Measurements from ENCODE around the gene CA11.
"Not testable (repeated sequence)": the region's sequence is repeated elsewhere in the genome, so short reads cannot be mapped to it uniquely, and the experiment has no call there.

Gene CA11

GRCh38 chr19:48639483-48640375 is 6.3 kb downstream of the CA11 start:
- DNase-seq: no peak

- DNase-seq: no peak
Measured at GRCh38 chr19:48638831-48639381, 7.1 kb downstream of the CA11 start.

DNA sequence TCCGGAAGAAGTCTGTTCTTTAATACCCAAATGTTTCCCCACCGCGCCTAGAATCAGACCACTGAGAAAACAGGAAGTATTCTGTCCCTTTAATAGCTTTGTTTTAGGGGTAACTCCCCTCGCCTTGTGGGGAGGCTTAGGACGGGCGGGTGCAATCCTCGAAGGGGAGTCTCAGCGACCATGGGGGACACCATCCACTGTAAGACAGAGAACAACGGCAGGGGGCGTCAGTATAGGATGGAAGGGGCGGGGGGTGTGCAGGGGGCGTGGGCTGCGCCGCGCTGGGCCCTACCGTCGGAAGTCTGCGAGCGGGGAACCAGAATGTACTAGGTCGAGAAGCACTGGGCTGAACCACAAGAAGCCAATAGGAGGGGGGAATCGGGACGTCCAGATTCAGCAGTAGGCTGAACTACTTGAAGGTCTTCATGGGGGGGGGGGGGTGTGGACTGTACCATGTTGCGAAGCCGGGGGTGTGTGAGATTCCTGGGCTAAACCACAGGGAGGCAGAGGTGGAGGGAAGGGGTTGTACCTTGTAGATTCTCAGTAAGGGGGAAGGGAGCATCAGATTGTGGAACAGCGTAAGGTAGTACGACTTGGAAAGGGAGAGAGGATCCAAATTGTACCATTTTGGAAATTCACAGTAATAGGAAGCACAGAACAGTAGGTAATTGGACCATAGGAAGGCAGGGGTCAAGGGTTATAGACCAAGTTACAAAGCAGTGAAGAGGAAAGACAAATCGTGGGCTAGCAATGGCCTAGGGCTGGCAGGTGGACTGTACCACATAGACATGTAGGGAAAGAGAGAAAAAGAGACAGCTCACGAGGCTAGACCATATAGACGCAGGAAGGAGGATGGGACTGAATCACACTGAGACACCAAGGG is 7.8 kb downstream of the CA11 start:
- peak; percentile 71 for DNase-seq

GRCh38 chr19:48637449-48637947 is 8.5 kb downstream of the CA11 start:
- DNase-seq: peak; percentile 97

GRCh38 chr19:48636859-48637448 is 9.0 kb downstream of the CA11 start, which contains the start of gene DBP:
Gene DBP, minus strand, starts transcription at chr19:48637379. Its CDS starts 385 bp downstream, at chr19:48636994.
- DNase-seq: no peak

GRCh38 chr19:48635966-48636858 is 9.8 kb downstream of the CA11 start:
- no peak for DNase-seq

- DNase-seq: no peak
Measured at GRCh38 chr19:48635263-48635965, 10.6 kb downstream of the CA11 start.

DNA sequence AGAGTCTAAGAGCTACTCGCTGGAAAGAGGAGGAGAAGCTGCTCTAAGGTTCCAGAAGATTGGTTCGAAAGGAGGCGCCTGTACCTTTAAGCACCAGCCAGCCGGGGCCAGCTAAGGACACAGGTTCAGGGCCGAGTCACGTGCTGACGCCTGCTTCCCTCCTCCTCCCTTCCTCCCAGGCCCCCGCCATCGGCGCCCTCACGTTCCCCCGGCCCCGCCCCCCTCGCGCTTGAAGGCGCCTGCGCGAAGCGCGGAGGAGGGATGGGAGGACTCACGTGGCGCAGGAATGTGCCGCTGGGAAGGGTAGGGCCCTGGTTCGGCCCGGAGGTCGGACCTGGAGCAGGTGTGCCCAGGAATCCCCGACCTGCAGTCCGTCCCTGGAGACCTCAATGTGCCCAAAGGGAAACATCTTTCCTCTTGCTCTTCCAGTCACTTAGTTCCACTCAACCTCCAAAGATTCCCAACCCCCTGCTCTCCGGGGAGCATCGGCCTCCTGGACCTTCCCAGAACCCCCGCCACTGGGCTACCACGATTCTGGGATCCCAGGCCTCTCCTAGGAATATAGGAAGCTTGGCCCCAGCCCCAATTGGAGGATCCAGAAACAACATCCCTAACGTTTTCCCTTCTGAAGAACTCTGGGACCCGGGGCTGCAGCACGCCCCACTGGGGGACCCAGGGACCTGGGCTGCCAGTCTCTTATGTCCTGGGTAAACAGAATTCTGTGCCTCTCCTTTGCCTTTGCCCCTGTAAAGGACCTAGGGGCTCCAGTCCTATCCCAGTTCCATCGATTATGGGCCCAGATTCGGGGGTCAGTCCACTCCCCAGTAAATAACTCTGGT is 11.3 kb downstream of the CA11 start:
- DNase-seq: peak; percentile 92

DNA sequence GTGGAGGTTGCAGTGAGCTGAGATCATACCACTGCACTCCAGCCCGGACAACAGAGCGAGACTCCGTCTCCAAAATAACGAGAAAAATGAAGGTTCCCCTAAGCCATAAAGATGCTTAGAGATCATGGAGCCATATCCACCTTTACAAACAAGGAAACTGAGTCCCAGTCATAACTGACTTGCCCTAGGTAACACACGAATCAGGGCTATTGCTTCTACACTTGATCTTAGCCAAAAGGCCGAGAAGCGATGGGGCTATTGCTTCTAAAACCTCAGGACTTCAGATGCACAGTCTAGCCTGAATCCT is 12.0 kb downstream of the CA11 start:
- DNase-seq: no peak

DNA sequence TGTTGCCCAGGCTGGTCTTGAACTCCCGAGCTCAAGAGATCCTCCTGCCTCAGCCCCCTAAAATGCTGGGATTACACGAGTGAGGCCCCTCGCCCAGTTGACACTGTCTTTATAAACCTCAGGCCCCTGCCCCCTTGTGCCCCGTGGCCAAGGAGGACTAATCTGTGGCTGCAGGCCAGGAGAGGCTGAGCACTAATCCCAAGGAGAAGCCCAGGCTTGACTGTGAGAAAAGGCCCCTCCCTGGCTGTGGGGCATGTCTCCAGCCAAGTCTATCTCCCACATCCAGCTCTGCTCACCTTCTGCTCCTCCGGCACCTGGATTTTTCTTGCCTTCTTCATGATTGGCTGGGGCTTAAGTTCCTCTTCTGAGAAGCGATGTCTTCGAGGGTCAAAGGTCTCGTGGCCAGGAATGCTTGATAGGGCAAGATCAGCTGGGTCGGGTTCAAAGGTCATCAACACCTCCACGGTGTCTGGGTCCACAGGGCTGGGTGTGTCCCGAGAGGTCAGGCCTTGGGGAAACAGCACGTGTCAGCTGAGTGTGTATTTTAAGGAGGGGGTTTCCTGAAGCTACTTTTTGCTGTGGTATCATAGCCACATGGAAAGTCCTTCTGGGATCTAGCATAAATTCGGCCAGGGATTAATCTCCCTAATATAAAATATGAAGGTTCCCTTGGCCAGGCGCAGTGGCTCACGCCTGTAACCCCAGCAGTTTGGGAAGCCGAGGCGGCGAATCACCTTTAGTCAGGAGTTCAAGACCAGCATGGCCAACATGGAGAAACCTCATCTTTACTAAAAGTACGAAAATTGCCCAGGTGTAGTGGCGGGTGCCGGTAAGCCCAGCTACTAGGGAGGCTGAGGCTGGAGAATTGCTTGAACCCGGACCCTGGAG is 12.6 kb downstream of the CA11 start:
- no peak for DNase-seq

GRCh38 chr19:48632692-48633147 is 13.3 kb downstream of the CA11 start:
- no peak for DNase-seq

DNA sequence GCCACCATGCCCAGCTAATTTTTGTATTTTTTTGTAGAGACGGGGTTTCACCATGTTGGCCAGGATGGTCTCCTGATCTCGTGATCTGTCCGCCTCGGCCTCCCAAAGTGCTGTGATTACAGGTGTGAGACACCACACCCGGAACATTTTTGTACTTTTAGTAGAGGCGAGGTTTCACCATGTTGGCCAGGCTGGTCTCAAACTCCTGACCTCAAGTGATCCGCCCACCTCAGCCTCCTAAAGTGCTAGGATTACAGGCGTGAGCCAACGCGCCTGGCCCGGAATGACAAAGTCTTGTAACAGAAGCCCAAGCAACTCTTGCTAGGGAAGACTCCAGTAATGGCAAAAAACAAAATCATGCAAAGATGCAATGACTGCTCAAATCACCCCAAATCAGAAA is 13.7 kb downstream of the CA11 start:
- DNase-seq: not testable (repeated sequence)

DNA sequence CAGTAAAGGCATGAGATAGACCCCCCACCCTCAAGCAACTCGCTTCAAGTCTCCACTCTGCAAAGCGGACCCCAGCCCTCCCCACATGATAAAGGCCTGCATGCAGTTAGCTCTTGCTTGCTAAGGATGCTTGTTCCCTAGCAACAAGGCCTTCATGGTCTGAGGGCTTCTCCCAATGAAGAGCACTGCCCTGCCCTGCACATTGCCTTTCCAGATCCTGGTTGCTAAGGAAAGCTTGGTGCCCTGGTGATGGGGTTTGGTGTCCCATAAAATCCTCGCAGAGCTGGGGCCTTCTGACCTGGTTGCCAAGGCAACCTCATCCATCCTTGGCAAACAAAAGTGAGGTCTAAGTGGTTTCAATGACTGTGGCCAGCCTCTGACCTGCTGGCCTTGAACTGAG is 14.8 kb downstream of the CA11 start:
- no peak for DNase-seq

GRCh38 chr19:48630296-48631063 is 15.5 kb downstream of the CA11 start:
- DNase-seq: no peak

GRCh38 chr19:48629599-48630295 is 16.2 kb downstream of the CA11 start:
- no peak for DNase-seq

- DNase-seq: no peak
Measured at GRCh38 chr19:48629297-48629598, 16.7 kb downstream of the CA11 start.

GRCh38 chr19:48628486-48629296 is 17.3 kb downstream of the CA11 start:
- no peak for DNase-seq
